Tibial artery (tissue), 4 donors: Measurements from ENCODE around the gene DEDD2.

Source experiments
- DNase-seq, 2 donors: peaks; one replicate each; pipeline ENCODE4 v3.0.0-alpha.2; 2019
- H3K27ac ChIP-seq, 2 donors: fragments of 200-600 bp; sonication (generic) in 1 of 2; 1 replicate in 1 of 2; 2 replicates in 1 of 2; pipeline ENCODE4 v1.5.1; 2018 to 2019; ENCODE audit warnings: mild to moderate bottlenecking in 1 of 2
- H3K27me3 ChIP-seq, 2 donors: fragments of 200-600 bp; sonication (generic) in 1 of 2; one replicate each; pipeline versions ENCODE4 v1.5.1 to v1.6.0; 2016 to 2019
- H3K36me3 ChIP-seq, 3 donors: fragments of 200-600 bp; sonication (generic) in 2 of 3; one replicate each; pipeline ENCODE4 v1.5.1; 2016 to 2019; ENCODE audit warnings: mild to moderate bottlenecking in 2 of 3
- H3K4me1 ChIP-seq, 4 donors: fragments of 200-600 bp; sonication (generic) in 2 of 4; 1 replicate in 3 of 4; 2 replicates in 1 of 4; pipeline ENCODE4 v1.5.1; 2016 to 2019
- H3K4me3 ChIP-seq, 2 donors: fragments of 200-600 bp; sonication (generic) in 1 of 2; 1 replicate in 1 of 2; 2 replicates in 1 of 2; pipeline ENCODE4 v1.5.1; 2018 to 2019; ENCODE audit warnings: mild to moderate bottlenecking in 2 of 2
- H3K9me3 ChIP-seq, 3 donors: fragments of 200-600 bp; sonication (generic) in 1 of 3; one replicate each; pipeline ENCODE4 v1.5.1; 2016 to 2019
- intact Hi-C: fragments of 100-400 bp; cut with DNase I; formaldehyde crosslinking; loops from one replicate; pipeline ENCODE4 v1.15.0; 2023; ENCODE audit warnings: low total_unique reads
- TF ChIP-seq, protein P1 (sequence below), 2 experiments: fragments of 200-600 bp in 1 of 2; fragments of 450-650 bp in 1 of 2; IDR thresholded peaks; one replicate each; pipeline ENCODE4 v1.5.1; 2017 to 2019; ENCODE audit warnings: antibody characterized with exemption in 2 of 2, mild to moderate bottlenecking in 1 of 2, moderate library complexity in 1 of 2

Gene DEDD2

GRCh38 chr19:42206871-42207755, 10.4 kb downstream of the DEDD2 start:
- Histone ChIP-seq H3K27me3 (no peaks in the 10 kb centered on the region), H3K36me3 (peaks cover 52 to 99% (median 83%) of the 10 kb centered on the region in 3 donors), H3K9me3 (no peaks in the 10 kb centered on the region), H3K4me3 (no peak overlapping the region), H3K4me1 (peaks cover 0 to 12% (median 0%) of the 10 kb centered on the region in 4 donors), H3K27ac (no peak overlapping the region)
- intact Hi-C loops, result no loop called here
- TF ChIP-seq, protein P1, sequence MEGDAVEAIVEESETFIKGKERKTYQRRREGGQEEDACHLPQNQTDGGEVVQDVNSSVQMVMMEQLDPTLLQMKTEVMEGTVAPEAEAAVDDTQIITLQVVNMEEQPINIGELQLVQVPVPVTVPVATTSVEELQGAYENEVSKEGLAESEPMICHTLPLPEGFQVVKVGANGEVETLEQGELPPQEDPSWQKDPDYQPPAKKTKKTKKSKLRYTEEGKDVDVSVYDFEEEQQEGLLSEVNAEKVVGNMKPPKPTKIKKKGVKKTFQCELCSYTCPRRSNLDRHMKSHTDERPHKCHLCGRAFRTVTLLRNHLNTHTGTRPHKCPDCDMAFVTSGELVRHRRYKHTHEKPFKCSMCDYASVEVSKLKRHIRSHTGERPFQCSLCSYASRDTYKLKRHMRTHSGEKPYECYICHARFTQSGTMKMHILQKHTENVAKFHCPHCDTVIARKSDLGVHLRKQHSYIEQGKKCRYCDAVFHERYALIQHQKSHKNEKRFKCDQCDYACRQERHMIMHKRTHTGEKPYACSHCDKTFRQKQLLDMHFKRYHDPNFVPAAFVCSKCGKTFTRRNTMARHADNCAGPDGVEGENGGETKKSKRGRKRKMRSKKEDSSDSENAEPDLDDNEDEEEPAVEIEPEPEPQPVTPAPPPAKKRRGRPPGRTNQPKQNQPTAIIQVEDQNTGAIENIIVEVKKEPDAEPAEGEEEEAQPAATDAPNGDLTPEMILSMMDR (IDR thresholded peaks at IDR 0.05), result no peak
- no peak for DNase-seq

- H3K4me1 ChIP-seq, result peaks cover 0 to 12% (median 0%) of the 10 kb centered on the region in 4 donors
- TF ChIP-seq, protein P1 (IDR thresholded peaks at IDR 0.05), result no peak
- DNase-seq, result no peak
- H3K36me3 ChIP-seq, result peaks cover 50 to 100% (median 94%) of the 10 kb centered on the region in 3 donors
- no peaks in the 10 kb centered on the region for H3K27me3 ChIP-seq
- H3K4me3 ChIP-seq, result no peak overlapping the region
- H3K27ac ChIP-seq, result no peak overlapping the region
- intact Hi-C loops, result no loop called here
- H3K9me3 ChIP-seq, result no peaks in the 10 kb centered on the region
Measured at GRCh38 chr19:42204664-42205063, 12.8 kb downstream of the DEDD2 start.

DNA sequence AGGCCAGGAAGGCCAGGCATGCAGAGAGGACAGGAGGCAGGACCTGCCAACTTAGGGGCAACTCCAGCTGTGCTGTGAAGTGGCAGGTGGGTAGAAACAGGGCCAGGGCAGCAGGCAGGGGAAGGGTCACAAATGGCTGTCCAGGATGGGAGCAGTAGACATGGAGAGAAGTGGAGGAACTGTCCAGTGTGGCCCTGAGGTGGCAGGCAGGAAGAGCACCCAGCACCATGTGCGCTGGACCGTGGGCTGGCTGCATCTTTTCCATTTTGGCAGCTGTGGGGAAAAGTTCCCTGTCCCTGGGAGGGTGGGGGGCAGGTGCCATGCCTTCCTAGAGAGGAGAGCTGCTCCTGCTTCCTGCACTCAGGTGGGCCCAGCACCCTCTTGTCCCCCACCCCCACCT, 13.8 kb downstream of the DEDD2 start:
- Histone ChIP-seq H3K4me1 (peaks cover 0 to 18% (median 0%) of the 10 kb centered on the region in 4 donors), H3K36me3 (peaks cover 50 to 100% (median 94%) of the 10 kb centered on the region in 3 donors), H3K27me3 (no peaks in the 10 kb centered on the region), H3K9me3 (no peaks in the 10 kb centered on the region), H3K27ac (no peak overlapping the region), H3K4me3 (no peak overlapping the region)
- no peak for DNase-seq
- intact Hi-C loops, result no loop called here
- TF ChIP-seq, protein P1 (IDR thresholded peaks at IDR 0.05), result no peak

- intact Hi-C loops, result no loop called here
- no peak for DNase-seq
- TF ChIP-seq, protein P1 (IDR thresholded peaks at IDR 0.05), result no peak
- Histone ChIP-seq H3K9me3 (no peaks in the 10 kb centered on the region), H3K4me3 (no peak overlapping the region), H3K27me3 (no peaks in the 10 kb centered on the region), H3K36me3 (peaks cover 45 to 100% (median 95%) of the 10 kb centered on the region in 3 donors), H3K4me1 (peaks cover 0 to 8% (median 0%) of the 10 kb centered on the region in 4 donors), H3K27ac (no peak overlapping the region)
Measured at GRCh38 chr19:42202290-42202880, 15.1 kb downstream of the DEDD2 start.

DNA sequence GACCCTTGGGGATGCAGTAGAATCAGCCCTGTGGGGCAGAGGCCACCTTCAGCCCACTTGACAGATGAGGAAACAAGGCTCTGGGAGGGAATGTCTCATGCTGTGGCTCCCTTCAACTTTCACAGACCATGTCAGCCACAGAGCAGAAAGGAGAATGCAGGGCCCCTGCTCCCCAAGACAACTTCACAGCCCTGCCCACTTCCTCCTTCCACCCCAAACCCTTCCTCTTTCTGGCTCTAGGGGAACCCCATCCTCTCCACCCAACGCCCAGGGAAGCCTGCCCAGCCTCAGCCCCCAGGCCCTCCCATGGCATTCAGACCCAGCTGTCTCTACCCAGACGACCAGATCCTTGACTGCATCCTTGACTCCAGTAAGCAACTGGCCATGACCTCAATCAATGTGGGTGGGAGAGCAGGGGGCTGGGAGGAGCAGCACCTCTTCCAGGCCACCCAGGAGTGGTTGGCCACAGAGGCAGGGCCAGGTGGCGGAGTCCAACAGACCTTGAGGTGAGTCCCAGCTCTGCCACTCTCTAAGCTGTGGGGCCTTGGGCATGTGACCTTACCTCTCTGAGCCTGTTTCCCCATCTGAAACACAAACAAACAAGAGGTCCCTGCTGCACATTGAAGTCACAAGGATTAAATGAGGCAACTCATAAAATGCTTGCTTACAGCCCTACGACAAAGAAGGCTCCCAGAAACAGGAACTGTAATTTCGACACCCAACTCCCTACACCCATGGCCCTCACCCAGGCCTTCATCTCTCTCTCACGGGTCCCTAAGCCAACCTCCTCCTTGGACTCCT, 15.8 kb downstream of the DEDD2 start:
- H3K9me3 ChIP-seq, result no peaks in the 10 kb centered on the region
- no peak overlapping the region for H3K4me3 ChIP-seq
- TF ChIP-seq, protein P1 (IDR thresholded peaks at IDR 0.05), result no peak
- intact Hi-C loops, result no loop called here
- DNase-seq, result peak in 1 of 2 donors; percentile 73
- no peak overlapping the region for H3K27ac ChIP-seq
- H3K27me3 ChIP-seq, result no peaks in the 10 kb centered on the region
- H3K4me1 ChIP-seq, result peaks cover 0 to 7% (median 0%) of the 10 kb centered on the region in 4 donors
- H3K36me3 ChIP-seq, result peaks cover 38 to 100% (median 91%) of the 10 kb centered on the region in 3 donors
